NOMO-1 treated with dmso at 0.1 percent for 144 hours (cell line): ENCODE data around the gene BMAL1.
"Not testable (repeated sequence)": the region's sequence is repeated elsewhere in the genome, so short reads cannot be mapped to it uniquely, and the experiment has no call there.

ENCODE experiments used
- DNase-seq: peaks from one replicate; lab custom pipeline; 2025; ENCODE audit not compliant: unreplicated experiment; lab: John Stamatoyannopoulos, UW

The BMAL1 gene

GRCh38 chr11:13436836-13437235, 159.2 kb downstream of the BMAL1 start:
- not testable (repeated sequence) for DNase-seq
